Ammon's horn (tissue), 1 donor: ENCODE data around the gene VENTX.

Experiments
- DNase-seq: peaks from one replicate; pipeline ENCODE4 v3.0.0-alpha.2; 2016; ENCODE audit warnings: low spot score

The VENTX gene

DNA sequence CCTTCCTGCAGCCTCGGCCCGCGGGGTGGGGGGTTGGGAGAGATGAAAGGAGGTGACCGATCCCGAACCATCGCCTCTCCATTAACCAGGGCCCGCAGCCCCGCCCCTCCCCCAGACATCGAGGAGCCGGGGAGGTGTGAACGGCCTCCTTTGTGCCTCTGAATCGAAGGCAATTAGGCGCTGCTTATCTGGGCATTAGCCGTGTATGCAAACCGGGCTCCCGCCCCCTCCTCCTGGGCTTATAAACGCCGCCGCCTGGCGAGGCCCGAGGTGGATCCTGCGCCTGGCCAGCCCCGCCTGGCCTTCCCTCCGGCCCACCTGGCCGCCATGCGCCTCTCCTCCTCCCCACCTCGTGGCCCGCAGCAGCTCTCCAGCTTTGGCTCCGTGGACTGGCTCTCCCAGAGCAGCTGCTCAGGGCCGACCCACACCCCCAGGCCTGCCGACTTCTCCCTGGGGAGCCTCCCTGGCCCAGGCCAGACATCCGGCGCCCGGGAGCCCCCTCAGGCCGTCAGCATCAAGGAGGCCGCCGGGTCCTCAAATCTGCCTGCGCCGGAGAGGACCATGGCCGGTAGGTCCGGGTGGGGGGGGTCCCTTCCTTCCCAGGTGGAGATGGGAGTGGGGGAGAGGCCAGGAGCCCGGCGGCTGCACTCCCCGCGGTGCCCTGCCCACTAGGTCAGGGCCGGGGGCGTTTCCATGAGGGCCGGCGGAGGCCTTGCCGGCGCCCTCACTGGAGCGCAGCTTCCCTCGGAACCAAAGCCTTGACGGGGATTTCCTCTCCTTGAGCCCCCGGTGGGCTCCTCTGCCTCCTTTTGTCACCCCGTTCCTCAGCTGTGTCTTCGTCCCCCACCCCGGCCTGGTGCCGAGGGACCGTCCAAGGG, at the start of gene VENTX:
Gene VENTX, plus strand, starts transcription at position 268 of the 878 bp plus-strand sequence. Its CDS starts 60 bp downstream, at position 328.
- no peak for DNase-seq

DNA sequence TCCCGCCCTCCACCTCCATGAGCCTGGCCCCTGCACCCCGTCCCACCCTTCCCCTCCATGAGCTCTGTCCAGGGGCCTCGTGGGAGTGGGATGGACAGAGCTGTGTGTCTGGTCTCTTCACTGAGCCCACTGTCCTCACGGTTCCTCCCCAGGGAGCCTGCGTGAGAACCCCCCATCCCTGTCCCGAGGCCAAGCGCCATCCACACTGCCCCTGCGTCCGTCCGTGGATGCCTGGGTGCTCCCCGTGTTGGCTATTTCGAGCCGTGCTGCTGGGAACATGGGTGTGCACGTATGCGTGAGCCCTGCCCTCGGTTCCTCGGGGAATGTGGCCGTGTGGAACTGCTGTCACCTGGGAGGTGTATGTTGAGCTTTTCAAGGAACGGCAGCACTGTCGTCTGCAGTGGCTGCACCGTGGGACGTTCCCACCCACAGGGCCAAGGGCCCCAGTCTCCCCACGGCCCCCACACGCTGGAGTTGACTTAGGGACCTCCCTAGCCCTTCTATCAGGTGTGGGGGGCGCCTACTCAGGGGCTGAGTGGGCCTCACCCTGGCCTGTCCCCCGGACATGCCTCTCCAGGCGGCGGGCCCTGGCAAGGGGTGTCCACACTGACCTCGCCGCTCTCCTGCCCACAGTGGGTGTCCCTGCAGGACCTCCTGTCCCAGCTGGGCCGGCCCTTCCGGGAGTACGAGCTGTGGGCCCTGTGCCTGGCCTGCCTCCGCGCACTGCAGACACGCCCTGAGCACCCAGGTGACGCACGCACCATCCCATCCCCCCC, 49.6 kb upstream of the VENTX start:
- no peak for DNase-seq

- DNase-seq = no peak
These were observed 48.4 kb upstream of the VENTX start for GRCh38 chr10:133189256-133189655.

DNA sequence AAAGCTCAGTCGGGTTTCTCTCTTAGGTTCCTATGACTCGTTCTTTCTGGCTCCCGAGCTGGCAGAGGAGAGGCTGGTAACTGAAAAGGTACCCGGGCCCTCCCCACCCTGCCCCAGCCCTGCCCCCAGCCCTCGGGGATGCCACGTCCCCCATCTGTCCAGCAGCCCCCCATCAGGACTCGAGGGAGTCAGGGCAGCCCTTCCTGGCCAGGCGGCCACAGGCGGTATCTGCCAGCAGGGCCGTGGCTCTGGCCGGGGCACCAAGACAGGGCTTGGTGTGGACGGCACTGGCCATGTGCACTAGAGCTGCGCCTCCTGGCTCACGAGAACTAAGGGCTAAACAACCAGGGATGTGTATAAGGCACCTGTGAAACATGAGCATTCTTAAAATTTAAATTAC, 47.9 kb upstream of the VENTX start:
- DNase-seq = no peak

DNA sequence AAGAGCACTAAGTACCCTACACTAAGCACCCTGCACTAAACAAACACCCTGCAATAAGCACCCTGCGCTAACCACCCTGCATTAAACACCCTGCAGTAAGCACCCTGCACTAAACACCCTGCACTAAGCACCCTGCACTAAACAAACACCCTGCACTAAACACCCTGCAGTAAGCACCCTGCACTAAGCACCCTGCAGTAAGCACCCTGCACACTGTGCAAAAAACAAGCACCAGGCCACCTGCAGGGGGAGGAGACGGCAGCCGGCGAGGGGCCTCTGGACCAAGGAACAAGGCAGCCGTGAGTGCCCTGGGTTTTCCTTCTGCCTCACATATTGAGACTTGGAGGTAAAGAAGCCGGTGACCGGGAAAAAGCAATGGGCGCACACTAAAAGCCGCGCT, 47.4 kb upstream of the VENTX start:
- DNase-seq = no peak

DNA sequence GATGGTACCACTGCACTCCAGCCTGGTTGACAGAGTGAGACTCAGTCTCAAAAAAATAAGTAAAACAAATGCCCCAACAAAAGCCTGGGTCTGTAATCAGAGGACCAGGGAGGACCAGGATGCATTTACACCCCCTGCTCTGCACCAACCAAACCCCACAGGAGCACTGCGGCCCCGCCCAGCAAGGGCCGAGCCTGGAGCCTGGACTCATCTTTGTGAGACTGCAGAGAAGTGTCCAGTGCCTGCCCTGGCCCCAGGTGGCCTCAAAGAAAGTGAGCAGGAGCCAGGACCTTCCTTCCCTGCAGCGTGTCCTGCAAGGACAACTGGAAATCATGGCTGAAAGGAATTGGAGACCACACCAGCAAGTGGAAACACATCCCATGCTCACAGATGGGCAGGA, 46.0 kb upstream of the VENTX start:
- DNase-seq = no peak

DNA sequence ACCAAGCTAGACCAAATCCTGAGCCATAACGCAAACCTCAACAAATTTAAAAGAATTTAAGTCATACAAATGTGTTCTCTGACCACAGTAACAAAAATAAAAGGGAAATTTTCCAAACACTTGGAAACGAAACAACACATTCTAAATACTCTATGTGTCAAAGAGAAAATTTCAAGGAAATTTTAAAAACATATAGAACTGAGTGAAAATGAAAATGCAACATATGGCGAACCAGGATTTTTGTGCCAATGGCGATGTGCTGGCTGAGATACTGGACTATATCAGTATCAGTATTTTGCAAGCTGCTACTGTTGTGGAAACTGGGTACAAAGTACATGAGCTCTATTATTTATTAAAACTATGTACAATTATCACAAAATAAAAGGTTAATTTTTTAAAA, 43.5 kb upstream of the VENTX start:
- DNase-seq = no peak

DNA sequence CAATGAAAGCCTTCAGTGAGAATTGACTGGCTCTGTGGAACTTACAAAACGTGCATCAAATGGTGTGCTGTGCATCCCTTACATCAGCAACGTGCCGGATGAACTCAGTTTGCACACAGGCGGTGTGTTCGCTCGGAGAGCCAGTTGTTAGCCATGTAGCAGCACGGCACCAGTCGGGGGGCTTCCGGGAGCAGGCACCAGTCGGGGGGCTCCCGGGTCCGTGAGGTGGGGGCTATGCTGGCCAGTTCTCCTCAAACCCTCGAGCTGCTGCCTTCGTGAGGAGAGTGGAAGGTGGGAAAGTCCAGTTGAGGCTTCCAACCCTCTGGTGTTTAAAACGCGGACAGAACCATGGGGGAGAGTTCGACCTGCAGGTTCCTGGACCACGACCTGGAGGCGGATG, 42.6 kb upstream of the VENTX start:
- DNase-seq = no peak

- DNase-seq = no peak
These were observed 42.0 kb upstream of the VENTX start for GRCh38 chr10:133195611-133196010.

DNA sequence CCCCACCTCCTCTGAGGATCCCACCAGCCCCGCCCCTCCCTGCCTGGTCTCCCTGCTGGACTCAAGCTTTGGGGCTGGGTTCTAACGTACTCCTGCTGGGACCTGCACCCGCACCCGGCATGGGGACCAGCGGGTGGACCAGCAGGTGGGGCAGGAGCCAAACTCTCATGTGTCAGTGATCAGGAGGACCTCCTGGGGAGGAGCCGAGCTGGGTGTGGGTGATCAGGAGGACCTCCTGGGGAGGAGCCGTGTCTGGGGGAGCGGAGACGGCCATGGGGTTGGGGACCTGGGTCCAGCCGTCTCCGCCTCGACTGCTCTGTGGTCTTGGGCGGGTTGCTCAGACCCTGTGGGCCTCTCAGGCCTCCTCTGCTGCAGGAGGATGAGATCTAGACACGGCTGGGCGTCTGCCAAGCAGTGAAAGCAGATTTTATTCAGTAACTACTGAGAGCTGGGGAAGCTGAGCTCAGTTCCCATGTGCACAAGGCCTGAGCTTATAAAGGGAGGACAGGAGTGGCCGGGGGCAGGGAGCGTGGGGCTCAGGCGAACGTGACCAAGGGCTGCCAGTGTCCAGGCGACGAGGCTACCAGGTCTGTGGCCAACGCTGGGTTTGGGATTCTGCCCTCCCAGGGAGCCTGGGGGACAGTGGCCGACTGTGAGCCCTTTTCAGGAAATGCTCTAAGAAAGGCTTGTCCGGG, 41.3 kb upstream of the VENTX start:
- no peak for DNase-seq

DNA sequence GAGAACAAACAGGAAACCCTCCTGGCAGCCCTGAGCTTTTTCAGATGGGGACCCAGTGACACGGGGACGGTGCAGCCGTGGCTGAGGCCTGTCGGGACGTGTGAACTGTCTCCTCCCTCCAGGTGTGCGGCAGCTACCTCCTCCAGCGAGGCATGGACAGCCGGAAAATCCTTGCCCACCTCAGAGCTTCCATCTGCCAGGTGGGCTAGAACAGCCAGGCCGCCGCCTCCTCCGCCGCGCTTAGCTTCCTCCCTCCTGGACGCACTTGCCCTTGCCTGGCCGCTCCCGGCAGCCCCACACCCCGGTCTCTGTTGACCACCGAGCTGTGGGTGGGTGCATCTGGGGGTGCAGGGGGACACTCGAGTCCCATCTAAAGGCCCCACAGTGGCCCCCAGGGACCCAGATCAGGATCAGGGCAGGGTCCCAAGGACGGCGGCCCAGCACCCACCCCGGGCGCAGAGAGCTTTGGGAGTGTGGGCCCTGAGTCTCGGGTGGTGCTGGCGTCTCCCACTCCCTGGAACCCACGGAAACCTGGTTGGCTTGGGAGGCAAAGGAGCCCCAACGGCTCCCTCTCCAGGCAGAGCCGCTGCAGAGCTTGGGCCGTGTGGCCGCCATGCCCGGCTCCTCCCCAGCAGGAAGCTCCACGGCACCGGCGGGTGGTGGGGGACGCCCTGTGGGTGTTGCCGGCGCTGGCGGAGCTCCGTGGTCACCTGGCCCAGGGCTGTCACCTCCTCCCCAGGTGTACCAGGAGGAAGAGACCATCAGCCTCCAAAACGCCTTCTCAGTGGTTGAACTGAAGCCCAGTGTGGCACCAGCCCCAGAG, 40.5 kb upstream of the VENTX start:
- DNase-seq = no peak

DNA sequence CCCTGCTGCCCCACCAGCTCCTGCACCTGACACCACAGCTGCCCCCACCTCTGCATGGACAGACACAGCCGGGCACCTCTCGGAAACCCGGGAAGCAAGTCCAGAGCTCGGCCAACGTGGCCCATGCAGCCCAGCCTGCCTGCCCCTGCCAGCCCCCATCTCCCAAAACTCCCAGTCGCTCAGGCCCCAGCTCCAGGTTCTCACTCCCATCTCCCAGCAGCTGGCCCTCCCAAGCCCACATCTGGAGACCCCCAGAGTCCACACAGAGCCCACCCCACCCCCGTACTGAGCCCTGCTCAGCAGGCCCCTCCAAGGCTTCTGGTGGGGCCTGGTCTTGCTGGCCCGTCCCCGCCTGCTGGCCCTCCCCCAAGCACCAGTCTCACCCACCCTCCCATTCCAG, 39.9 kb upstream of the VENTX start:
- DNase-seq = no peak

GRCh38 chr10:133198206-133198605, 39.4 kb upstream of the VENTX start:
- DNase-seq = no peak

DNA sequence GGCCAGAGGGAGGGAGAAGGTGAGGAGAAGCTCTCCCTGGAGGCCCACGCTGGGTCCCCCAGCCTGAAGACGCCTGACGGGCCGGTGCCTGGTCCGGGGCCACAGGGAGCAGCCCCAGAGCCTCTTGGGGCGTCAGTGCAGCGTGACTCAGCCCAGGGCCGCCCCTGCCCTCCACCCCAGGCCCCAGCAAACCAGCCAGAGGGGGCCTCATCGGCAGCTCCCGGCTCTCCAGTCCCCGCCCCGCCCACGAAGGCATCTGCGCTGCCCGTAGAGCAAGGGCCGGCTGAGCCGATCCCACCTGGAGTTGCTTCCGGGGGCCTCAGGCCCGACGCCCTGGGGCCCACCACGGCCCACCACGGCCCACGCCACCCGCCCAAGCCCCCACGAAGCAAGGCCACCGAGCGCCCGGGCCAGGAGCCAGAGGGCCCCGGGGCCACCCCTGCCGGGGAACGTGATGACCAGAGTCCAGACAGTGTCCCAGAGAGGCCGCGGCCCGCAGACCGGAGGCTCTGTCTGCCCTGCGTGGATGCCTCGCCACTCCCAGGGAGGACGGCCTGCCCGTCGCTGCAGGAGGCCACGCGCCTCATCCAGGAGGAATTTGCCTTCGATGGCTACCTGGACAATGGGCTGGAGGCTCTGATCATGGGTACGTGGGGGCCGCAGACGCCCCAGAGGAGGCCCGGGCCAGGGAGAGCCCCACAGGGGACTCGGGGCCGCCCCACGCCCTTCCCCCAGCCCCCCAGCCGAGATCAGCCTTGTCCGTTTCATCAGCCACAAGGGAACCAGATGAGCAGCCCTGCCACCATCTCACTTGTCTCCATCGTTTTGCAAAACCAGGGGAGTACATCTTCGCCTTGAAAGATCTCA, 38.8 kb upstream of the VENTX start:
- no peak for DNase-seq

DNA sequence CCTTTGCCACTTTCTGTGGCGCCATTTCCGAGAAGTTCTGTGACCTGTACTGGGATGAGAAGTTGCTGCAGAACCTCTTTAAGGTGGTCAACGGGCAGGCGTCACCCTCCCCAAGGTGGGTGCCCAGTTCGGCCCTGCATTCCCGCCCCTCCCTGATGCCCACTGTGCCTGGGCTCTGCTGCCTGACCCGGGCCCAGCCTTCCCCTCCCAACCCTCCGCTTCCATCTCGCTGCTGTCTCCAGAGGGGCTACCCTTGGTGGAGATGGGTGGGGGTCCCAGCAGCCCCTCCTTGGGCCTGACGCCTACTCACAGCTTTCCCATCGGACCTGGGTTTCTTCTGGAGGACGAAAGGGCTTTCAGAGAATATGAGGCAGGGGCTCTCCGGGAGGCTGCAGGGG, 38.2 kb upstream of the VENTX start:
- no peak for DNase-seq

DNA sequence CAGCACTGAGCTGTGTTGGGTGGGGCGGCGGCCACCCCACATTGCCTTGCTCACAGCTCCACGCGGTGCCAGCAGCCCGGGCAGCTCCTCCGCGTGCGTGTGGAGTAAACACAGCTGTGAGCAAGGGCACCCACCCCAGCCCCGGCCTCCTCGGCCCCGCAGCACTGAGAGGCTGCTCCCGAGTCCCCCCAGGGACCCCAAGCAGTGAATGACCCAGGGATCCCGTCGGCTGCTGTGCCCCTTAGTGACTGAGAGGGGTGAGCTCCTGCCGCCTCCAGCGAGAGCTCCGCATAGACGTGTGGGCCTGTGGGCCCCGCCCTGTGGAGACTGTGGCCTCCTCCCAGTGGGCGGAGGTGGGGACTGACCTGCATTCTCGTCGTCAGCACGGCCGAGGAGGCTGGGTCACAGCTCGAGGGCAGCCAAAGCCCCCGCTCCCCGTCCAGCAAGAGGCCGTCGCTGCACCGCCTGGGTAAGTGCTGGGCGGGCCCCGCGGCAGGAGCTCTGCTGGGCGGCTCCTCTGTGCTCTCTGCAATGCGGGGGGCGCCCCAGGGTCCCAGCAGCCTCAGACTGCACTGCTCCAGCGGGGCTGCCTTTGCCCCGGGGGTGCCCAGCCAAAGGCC, 37.6 kb upstream of the VENTX start:
- DNase-seq = no peak

- DNase-seq = no peak
These were observed 37.0 kb upstream of the VENTX start for GRCh38 chr10:133200621-133201031.

DNA sequence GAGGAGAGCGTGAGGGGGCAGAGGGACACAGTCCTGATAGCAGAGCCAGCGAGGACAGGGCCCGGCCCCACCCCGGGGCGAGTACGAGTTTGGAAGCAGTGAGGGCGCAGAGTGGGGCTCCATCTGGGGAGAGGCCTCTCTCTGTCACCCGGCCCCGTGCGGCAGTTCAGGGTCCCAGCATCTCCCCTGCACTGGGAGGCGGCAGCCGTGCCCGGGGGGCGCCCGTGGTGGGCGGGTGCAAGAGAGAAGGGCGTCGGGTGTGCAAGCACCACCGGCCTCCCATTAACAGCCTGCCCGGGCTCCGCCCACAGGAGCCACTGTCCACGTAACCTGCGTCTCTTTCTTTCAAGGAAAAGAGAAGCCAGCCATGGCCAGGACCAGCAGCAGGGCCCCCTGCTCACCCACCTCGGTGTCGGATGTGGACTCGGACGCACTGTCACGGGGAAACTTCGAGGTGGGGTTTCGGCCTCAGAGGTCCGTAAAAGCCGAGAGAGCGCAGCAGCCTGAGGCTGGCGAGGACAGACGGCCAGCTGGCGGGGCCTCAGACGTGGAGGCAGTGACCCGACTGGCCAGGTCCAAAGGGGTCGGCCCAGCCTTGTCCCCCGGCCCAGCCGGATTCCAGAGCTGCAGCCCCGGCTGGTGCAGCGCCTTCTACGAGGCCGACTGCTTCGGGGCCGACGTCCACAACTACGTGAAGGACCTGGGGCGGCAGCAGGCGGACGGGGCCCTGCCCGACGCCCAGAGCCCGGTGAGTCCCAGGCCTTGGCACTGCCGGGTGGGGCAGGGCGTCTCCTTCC, 36.3 kb upstream of the VENTX start:
- no peak for DNase-seq

- DNase-seq = no peak
These were observed 35.5 kb upstream of the VENTX start for GRCh38 chr10:133201948-133202725.
